SK-N-DZ (cell line): ENCODE results near the gene TTC5. TPM values are rescaled to one million over a fixed set of nuclear protein-coding genes. Genes with fewer than 3 reads are reported as not detected.
"Not testable (repeated sequence)": the region's sequence is repeated elsewhere in the genome, so short reads cannot be mapped to it uniquely, and the experiment has no call there.

Experiments used
- DNase-seq: peaks from one replicate; pipeline ENCODE4 v3.0.0-alpha.2; 2015; ENCODE audit warnings: low spot score
- polyA plus RNA-seq, 2 experiments: library from polyadenylated mRNA; depleted of rRNA; stranded (reverse); fragments of >200 nt; gene quantifications; 2 replicates each; pipeline ENCODE4 v1.2.3, GENCODE V29; 2014

The TTC5 gene, protein sequence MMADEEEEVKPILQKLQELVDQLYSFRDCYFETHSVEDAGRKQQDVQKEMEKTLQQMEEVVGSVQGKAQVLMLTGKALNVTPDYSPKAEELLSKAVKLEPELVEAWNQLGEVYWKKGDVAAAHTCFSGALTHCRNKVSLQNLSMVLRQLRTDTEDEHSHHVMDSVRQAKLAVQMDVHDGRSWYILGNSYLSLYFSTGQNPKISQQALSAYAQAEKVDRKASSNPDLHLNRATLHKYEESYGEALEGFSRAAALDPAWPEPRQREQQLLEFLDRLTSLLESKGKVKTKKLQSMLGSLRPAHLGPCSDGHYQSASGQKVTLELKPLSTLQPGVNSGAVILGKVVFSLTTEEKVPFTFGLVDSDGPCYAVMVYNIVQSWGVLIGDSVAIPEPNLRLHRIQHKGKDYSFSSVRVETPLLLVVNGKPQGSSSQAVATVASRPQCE
- 27.0 and 37.8 TPM in 2 replicates for polyA plus RNA-seq (2014; cell fraction: cytosol; rRNA removed)
- 11.3 and 12.0 TPM in 2 replicates for polyA plus RNA-seq (2014; cell fraction: nucleus; rRNA removed)

DNA sequence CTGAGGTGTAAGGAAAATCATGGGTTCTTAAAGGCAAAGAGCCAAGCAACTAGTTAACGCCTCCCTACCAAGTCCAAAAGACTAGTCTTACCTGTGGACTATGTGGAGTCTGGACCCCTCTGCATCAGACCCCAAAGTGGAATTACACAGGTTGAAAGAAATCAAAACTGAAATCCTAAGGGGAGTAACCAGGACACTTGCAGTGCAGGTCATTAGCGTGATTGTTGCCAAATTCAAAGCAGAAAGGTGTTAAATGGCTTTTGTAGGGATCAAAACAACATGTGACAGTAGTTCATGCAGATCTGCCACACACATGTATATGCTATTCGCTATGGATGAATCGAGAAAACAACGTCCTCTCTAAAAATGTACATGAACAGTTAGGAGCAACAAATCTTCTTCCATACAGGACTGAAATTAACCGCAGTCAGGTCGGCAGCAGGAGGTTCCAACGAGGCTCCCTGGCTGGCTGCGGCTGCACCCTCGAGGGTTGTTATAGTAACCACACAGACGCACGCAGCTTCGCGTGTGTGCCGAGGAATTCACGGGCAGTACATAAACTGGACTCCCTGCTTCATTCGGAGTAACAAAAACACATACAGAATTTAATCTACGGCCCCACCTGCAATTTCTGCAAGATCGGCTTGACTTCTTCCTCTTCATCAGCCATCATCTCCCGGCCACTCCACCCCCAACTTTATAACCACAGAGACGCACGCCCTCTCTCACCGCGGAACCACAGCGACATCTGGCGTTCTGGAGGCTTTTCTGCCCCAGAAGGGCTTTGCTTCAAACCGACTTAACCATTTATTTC, at the start of gene TTC5:
TSS of gene TTC5 (minus strand) at position 687 of the 814 bp plus-strand sequence. CDS start at position 673, 14 bp downstream.
- DNase-seq, result peak; percentile 82

DNA sequence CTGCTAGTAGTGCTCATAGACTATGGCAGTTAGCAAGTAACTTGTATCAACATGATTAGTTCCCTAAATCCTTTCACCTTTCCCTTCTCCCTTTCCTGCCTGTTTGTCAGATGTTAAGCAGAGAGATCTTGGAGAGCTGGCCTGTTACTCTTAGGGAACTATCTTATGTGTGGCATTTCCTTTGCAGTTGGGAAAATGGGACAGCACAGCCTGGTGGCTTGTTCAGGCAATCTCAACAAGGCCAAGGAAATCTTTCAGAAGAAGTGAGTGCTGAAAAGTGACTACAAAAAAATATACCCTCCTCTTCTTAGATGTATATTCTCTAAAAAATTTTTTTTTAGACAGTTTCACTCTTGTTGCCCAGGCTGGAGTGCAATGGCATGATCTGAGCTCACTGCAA, 45.1 kb upstream of the TTC5 start:
- no peak for DNase-seq

DNA sequence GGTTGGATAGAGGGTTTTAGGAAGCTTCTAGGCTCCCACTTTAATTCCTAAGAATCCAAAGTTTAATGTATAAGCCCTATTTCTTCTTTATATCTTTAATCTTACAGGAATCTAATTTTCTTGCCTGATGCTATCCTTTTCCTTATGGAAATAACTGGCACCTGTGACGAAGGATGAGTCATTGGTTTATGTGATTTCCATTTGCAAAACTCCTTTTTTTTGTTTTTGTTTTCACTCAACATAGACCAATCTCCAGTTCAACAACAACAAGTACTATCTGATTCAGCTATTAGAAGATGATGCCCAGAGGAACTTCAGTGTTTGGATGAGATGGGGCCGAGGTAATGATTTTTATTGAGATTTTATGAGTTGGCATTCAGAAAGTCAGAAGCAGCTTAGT, 44.5 kb upstream of the TTC5 start:
- DNase-seq, result no peak

DNA sequence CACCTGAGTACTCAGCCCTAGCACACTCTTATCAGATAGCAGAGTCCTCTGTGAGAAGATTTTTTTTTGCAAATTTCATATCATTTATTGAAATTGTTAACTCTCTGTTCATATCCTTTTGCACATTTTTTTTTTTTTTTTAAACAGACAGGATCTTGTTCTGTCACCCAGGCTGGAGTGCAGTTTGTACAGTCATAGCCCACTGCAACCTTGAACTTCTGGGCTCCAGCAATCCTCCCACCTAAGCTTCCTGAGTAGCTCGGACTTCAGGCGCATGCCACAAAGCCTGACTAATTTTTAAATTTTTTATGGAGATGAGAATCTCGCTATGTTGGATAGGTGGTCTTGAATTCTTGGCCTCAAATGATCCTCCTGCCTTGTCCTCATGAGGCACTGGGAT, 42.0 kb upstream of the TTC5 start:
- no peak for DNase-seq

DNA sequence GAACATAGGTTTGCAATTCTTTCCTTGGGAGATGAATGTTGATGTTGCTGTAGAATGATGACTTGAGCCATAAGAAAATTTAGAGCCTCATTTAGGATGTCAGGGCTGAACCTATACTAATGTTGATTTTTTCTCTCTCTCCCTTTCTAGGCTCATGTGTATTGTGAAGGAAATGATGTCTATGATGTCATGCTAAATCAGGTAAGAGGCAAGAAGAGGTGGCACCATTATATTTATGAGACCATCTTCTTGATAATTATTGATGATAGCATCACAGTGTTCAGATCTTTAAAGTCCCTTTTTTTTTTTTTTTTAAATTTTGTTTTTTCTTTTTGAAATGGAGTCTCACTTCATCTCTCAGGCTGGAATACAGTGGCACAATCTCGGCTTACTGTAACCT, 41.0 kb upstream of the TTC5 start:
- DNase-seq, result no peak

DNA sequence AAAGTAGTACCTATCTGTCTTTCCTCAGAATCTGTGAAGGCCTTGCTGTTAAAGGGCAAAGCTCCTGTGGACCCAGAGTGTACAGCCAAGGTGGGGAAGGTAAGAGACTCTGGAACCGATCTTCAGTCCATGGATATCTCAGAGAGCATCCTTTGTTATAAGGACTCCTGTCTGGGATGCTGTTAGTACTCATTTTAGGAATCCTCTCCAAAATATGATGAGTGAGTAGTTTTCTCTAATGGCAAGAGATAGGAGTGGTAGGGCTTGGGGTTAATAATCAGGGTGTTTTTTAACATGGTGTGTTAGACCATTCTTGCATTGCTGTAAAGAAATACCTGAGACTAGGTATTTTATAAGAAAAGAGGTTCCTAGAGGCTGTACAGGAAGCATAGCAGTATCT, 39.6 kb upstream of the TTC5 start:
- DNase-seq, result no peak

DNA sequence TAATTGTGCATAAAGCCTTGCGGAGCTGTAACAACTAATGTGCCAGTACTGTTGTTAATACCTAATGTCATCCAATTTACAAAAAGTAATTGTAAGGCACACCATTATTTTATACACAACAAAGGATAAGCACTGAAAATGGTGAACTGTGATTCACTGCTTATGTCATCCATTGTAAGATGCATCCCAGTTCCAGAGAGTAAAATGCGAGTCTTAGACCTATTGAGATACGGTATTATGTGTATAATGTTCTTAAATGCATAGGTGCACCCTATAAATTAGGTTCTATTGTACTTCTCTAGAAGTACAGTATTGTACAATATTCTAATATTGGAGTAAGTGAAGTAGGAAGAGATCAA, 38.1 kb upstream of the TTC5 start:
- DNase-seq, result no peak

DNA sequence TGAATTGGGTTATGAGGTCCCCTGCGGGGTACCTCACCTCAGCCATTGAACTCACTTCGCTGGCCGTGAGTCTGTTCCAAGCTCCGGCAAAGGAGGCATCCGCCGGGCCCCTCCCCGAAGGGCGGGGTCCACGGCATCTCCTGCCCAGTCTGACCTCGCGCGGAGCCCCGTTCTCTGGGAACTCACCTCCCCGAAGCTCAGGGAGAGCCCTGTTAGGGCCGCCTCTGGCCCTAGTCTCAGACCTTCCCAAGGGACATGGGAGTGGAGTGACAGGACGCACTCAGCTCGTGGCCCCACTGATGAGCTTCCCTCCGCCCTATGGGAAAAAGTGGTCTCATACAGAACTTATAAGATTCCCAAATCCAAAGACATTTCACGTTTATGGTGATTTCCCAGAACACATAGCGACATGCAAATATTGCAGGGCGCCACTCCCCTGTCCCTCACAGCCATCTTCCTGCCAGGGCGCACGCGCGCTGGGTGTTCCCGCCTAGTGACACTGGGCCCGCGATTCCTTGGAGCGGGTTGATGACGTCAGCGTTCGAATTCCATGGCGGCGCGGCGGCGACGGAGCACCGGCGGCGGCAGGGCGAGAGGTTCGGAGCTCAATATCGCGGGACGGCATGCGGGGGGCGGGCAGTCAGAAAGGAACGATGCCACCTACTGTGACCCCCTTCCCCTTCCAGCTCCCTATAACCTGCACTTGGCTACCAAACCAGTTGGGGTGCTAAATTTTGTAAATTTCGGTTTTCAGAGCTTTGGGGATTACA, 37.5 kb upstream of the TTC5 start, which contains the start of gene PARP2:
TSS of gene PARP2 (plus strand) at position 544 of the 770 bp plus-strand sequence. CDS start at position 551, 7 bp downstream.
- peak; percentile 99 for DNase-seq

DNA sequence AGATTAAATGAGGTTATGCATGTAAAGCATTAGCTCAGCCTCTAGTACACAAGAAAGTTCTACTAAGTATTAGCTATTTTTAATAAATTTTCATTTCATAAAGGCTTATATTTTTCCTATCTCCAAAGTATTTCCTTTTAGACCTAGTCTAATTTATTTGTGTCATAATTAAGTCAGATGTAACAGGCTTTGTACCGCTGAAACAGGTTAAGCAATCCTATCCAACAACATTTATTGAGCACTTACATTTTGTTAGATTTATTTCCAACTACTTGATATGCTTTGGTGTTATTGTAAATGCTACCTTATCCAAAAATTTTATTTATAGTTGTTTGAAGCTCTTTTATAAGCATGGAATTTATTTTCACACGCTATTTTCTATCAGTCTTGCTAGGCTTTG, 35.9 kb upstream of the TTC5 start:
- no peak for DNase-seq

DNA sequence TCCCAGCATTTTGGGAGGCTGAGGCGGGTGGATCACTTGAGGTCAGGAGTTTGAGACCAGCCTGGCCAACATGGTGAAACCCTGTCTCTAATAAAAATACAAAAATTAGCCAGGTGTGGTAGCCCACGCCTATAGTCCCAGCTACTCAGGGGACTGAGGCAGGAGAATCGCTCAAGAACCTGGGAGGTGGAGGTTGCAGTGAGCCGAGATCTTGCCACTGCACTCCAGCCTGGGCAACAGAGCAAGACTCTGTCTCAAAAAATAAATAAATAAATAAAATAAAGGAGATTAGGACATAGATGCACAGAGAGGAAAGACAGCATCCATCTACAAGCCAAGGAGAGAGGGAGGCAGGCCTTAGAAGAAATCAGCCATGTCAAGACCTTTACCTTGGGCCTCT, 35.3 kb upstream of the TTC5 start:
- DNase-seq, result not testable (repeated sequence)

DNA sequence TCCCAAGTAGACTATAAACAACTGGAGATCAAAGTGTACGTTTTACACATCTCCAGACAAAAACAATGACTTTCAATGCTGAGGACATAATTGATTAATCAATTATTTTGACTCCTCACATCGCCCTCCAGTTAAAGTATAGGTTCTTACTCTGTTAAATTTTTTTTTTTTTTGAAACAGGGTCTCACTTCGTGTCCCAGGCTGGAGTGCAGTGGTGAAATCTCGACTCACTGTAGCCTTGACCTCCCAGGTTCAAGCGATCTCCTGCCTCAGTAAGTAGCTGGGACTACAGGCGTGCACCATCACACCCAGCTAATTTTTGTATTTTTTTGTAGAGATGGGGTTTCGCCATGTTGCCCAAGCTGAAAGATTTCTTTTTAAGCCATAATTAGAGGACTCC, 28.3 kb upstream of the TTC5 start:
- DNase-seq, result no peak

DNA sequence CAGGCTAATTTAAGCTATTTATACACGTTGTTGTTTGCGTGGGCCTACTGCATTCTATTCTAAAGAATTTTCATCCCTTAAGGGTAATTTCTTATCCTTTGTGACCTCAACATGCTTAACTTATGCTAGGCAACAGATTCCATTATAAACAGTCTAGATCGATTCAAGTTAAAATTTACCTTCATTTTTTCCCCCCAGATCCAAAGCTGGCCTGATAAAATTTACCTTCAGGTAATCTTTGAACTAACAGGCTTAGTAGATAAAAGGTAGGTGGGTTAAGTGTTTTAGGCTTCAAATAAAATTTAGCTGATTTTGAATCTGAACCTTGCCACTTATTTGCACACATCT, 27.7 kb upstream of the TTC5 start:
- DNase-seq, result no peak

DNA sequence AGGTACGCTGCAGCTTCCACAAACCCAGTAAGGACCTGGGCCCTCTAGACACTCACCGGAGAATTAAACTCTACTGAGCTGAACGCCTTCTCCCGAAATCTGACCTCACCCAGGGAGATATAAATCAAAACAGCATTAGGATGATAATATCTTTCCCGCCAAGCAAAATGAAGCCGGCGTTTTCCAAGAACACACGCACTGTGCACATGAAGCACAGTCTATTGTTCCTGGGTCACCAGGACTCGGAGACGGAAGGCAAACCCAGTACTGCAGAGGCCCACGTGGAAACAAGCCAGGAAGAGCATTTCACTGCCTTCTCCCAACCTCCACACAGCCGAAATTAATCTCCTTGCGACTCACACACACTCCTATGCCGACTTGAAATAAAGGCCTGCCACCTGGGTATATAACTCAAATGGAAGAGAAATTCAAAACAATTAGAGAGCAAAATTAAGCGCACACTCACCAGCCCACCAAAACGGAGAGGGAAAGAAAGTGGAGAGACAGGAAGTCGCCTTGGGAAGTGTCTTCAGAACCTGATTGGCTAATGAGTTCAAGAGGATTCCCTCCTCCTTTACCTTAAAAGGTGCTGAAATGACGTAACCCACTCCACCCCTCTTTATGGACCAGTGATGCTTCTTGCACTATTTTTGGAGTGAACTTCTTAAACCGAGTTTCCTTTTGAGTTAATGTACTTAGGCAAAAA, 27.2 kb upstream of the TTC5 start, which contains the start of gene CCNB1IP1:
TSS of gene CCNB1IP1 (minus strand) at position 492 of the 706 bp plus-strand sequence. CDS start 16,756 bp downstream, outside the sequence.
- peak; percentile 88 for DNase-seq

DNA sequence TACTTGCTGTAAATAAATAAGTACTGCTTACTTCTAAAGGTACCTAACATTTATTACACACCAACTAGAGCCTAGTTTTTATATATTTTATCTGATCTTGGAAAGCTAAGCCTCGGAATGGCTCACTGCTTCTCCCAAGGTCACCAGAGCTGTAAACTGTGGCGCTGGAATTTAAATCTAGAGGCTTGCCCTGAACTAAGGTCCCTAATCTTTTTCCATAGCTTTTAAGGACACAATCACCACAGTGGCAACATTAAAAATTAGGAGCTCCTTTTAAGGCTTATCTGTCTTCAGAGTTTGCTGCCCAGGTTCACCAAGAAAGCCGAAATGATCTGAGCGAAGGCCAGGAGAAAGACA, 26.7 kb upstream of the TTC5 start:
- no peak for DNase-seq

DNA sequence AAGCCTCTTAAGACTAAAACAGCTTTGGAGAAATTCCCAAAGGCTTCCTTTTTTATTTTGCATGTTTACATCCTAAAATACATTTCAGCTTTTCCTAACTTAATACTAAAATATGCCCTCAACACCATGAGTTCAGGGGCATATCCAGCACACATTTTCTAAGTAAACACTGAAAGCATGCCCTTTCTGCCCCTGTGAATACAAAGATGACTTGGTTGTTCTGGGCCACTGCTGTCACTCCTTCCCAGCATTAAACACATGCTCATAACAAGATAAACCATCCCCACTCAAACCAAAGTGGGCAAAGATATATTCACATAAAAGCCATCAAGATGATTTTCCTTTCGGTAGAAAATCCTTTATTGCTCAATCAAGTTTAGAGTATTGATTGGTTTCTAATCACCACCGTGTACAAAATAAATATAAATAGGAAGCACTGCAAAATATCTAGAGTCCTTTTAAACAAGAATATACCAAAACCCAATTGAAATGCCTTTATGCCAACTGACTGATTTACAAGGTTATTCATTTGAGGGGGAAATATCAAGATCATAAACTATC, 25.4 kb upstream of the TTC5 start:
- no peak for DNase-seq

DNA sequence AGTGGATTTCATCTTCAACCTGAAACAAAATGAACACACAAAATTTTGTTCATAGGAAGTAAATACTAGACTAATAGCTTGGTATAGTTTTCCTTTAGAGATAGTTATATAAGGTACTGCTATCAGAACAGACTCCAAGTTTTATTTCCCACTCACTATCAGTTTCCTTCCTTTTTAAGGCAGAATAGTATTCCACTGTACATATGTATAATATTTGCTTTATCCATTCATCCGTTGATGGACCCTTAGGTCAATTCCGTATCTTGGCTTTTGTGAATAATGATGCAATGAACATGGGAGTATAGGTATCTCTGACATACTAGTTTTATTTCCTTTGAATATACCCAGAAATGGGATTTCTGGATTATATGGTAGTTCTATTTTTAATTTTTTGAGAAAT, 23.6 kb upstream of the TTC5 start:
- DNase-seq, result no peak

DNA sequence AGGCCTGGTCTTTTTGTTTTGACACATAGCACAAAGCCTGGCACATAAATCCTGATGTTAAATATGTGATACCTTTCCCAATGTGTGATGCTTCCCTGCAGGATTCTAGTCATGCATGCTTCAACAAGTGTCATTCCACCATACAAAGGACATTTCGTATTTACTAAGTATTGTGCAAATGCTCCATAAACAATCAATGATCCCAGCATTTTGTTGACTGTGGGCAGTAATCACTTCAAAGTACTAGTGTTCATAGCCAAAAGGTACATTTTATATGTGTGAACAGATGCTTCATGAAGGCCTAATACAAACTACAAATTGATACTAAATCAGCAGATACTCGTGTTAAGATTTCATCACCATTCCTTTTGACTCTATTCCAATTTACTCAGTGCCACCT, 23.0 kb upstream of the TTC5 start:
- no peak for DNase-seq

DNA sequence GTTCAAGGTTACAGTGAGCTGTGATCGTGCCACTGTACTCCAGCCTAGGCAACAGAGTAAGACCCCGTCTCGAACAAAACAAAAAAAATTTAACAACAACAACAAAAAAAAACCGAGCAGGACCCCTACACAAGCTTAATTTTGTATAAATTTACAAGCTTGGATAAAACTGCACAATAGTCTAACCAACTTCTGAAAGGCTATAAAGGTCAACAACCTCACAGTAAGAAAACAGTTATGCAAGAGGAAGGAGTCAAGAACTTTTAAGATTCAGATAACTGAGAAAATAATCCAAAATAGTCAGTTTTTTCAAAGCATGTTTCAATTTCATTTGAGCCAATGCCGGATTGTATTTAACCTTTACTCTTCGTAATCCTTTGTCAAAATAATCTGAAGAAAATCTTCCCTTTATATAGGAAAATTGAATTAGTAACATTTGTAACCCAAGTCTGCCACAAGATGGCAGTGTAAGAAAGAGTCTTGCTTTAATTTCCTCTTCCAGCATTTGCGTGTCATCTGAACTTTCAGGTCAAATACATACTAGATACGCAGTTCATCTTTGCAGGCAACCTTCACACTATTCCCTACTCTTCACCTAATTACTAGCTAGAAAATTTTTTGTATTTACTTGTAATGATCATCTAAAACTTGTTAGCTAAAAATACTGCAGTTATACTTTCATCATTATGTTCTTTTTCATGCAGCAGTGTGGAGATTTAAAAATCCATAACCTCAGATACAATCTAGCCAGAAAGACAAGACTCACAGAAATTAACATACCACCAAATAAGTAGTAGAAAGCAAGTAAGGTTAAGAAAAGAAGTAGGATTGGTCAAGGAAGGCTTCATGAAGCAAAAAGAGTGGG, 21.5 kb upstream of the TTC5 start:
- peak; percentile 67 for DNase-seq

DNA sequence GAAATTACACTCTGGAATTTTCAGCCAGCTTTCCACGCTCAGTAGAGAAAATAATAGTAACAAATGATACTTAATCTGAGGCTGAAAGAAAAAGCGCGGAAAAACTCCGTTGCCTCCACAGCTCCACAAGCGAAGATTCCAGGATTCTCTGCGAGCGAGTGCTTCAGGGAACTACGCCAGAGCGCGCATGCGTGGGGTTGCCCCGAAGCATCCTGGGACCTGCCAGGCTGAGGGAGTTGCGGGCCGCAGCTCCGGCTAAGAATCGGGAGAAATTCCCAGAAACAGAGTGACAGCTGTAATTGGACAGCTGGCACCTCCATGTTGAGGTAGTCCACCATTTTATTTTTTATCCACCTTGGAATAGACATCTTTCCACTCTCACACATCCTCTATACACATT, 12.0 kb upstream of the TTC5 start:
- no peak for DNase-seq

DNA sequence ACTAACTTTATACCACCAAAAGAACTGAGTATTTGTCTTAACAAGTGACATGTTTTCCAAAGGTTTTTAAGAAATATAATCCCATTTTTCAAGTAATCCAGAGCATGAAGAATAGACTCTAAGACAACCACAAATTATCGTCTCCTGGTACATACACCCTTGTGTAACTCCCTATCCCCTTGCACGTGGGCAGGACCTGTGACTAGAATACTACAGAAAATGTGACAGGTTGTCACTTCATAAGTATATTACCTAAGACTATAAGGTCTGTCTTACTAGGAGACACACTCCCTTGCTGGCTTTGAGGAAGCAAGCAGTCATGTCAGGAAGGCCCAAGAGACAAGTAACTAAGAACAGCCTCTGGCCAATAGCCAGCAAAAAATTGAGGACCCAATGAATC, 8.3 kb upstream of the TTC5 start:
- DNase-seq, result no peak
